Measurements from ENCODE around the gene IREB2.
"Not testable (repeated sequence)": the region's sequence is repeated elsewhere in the genome, so short reads cannot be mapped to it uniquely, and the experiment has no call there.

The IREB2 gene

DNA sequence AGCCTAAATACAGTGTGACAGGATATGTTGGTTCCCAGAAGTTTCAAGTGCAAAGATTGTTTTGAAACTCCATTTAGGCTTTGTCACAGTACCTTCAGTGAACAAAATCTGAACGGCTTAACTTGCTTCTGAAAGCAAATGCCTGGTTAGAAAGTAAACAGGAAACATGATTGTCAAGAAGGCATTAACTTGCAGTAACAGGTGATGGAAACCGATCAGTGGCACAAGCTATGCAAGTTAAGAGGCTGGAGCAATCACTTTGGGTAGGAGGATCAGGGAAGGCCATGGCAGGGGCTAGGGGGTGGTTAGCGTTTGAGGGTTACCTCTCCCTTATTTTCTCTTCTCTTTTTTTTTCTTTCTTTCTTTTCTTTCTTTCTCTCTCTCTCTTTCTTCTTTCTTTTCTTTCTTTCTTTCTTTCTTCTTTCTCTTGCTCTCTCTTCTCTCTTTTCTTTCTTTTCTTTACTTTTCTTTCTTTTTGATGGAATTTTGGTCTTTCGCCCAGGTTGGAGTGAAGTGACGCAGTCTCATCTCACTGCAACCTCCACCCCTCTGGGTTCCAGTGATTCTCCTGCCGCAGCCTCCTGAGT lies 71.8 kb downstream of the IREB2 start:
- TF ChIP-seq OSR1 (CRISPR knock-in tag; IDR thresholded peaks at IDR 0.05) = no peak
- ATAC-seq = no peak

- ATAC-seq = not testable (repeated sequence)
Observed at GRCh38 chr15:78520035-78520434, 82.0 kb downstream of the IREB2 start.

GRCh38 chr15:78524230-78524629 lies 86.2 kb downstream of the IREB2 start:
- TF ChIP-seq ZNF70 (CRISPR knock-in tag; IDR thresholded peaks at IDR 0.05) = no peak
- TF ChIP-seq, protein P1, sequence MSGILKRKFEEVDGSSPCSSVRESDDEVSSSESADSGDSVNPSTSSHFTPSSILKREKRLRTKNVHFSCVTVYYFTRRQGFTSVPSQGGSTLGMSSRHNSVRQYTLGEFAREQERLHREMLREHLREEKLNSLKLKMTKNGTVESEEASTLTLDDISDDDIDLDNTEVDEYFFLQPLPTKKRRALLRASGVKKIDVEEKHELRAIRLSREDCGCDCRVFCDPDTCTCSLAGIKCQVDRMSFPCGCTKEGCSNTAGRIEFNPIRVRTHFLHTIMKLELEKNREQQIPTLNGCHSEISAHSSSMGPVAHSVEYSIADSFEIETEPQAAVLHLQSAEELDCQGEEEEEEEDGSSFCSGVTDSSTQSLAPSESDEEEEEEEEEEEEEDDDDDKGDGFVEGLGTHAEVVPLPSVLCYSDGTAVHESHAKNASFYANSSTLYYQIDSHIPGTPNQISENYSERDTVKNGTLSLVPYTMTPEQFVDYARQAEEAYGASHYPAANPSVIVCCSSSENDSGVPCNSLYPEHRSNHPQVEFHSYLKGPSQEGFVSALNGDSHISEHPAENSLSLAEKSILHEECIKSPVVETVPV (CRISPR knock-in tag; IDR thresholded peaks at IDR 0.05) = no peak
- no peak for TF ChIP-seq ZNF565 (CRISPR knock-in tag; conservative IDR thresholded peaks at IDR 0.05; ENCODE audit: low read depth)
- TF ChIP-seq, protein P2, sequence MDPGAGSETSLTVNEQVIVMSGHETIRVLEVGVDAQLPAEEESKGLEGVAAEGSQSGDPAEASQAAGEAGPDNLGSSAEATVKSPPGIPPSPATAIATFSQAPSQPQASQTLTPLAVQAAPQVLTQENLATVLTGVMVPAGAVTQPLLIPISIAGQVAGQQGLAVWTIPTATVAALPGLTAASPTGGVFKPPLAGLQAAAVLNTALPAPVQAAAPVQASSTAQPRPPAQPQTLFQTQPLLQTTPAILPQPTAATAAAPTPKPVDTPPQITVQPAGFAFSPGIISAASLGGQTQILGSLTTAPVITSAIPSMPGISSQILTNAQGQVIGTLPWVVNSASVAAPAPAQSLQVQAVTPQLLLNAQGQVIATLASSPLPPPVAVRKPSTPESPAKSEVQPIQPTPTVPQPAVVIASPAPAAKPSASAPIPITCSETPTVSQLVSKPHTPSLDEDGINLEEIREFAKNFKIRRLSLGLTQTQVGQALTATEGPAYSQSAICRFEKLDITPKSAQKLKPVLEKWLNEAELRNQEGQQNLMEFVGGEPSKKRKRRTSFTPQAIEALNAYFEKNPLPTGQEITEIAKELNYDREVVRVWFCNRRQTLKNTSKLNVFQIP (CRISPR knock-in tag; IDR thresholded peaks at IDR 0.05; ENCODE audit: borderline replicate concordance, low read depth) = no peak
- TF ChIP-seq GLIS3 (CRISPR knock-in tag; IDR thresholded peaks at IDR 0.05) = no peak
- no peak for ATAC-seq

- ATAC-seq = no peak
- TF ChIP-seq ZFP30 (CRISPR knock-in tag; IDR thresholded peaks at IDR 0.05) = no peak
- TF ChIP-seq, protein P3, sequence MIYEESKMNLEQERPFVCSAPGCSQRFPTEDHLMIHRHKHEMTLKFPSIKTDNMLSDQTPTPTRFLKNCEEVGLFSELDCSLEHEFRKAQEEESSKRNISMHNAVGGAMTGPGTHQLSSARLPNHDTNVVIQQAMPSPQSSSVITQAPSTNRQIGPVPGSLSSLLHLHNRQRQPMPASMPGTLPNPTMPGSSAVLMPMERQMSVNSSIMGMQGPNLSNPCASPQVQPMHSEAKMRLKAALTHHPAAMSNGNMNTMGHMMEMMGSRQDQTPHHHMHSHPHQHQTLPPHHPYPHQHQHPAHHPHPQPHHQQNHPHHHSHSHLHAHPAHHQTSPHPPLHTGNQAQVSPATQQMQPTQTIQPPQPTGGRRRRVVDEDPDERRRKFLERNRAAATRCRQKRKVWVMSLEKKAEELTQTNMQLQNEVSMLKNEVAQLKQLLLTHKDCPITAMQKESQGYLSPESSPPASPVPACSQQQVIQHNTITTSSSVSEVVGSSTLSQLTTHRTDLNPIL (CRISPR knock-in tag; IDR thresholded peaks at IDR 0.05; ENCODE audit: low read depth) = no peak
- TF ChIP-seq TCF4 (CRISPR knock-in tag; IDR thresholded peaks at IDR 0.05; ENCODE audit: borderline replicate concordance) = no peak
Observed at GRCh38 chr15:78527325-78527724, 89.3 kb downstream of the IREB2 start.

DNA sequence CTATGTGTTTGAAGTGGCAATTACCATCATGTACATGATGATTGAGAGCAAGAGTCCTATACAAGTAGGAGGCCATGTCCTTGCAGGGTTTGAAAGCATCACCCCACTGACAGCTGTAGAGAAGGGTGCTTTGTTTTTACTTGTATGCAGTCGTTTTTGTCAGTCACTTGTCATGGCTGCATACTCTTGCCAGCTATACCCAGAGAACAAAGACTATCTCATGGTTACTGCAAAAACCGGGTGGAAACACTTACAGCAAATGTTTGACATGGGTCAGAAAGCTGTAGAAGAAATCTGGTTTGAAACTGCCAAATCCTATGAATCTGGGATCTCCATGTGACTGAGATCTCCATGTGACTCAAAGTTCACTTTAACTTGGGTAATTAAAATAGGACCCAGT lies 95.3 kb downstream of the IREB2 start:
- no peak for ATAC-seq
- no peak for TF ChIP-seq ZNF70 (CRISPR knock-in tag; IDR thresholded peaks at IDR 0.05)
- TF ChIP-seq, protein P4, sequence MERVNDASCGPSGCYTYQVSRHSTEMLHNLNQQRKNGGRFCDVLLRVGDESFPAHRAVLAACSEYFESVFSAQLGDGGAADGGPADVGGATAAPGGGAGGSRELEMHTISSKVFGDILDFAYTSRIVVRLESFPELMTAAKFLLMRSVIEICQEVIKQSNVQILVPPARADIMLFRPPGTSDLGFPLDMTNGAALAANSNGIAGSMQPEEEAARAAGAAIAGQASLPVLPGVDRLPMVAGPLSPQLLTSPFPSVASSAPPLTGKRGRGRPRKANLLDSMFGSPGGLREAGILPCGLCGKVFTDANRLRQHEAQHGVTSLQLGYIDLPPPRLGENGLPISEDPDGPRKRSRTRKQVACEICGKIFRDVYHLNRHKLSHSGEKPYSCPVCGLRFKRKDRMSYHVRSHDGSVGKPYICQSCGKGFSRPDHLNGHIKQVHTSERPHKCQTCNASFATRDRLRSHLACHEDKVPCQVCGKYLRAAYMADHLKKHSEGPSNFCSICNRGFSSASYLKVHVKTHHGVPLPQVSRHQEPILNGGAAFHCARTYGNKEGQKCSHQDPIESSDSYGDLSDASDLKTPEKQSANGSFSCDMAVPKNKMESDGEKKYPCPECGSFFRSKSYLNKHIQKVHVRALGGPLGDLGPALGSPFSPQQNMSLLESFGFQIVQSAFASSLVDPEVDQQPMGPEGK (CRISPR knock-in tag; IDR thresholded peaks at IDR 0.05; ENCODE audit: borderline replicate concordance) = no peak
- no peak for TF ChIP-seq CSDC2 (CRISPR knock-in tag; IDR thresholded peaks at IDR 0.05)
- TF ChIP-seq ZC3H10 (CRISPR knock-in tag; IDR thresholded peaks at IDR 0.05) = no peak
- TF ChIP-seq ISL1 (CRISPR knock-in tag; IDR thresholded peaks at IDR 0.05) = no peak
- TF ChIP-seq, protein P2 (CRISPR knock-in tag; IDR thresholded peaks at IDR 0.05; ENCODE audit: borderline replicate concordance, low read depth) = no peak
- TF ChIP-seq TOX (CRISPR knock-in tag; IDR thresholded peaks at IDR 0.05; ENCODE audit: borderline replicate concordance) = no peak
- TF ChIP-seq, protein P5, sequence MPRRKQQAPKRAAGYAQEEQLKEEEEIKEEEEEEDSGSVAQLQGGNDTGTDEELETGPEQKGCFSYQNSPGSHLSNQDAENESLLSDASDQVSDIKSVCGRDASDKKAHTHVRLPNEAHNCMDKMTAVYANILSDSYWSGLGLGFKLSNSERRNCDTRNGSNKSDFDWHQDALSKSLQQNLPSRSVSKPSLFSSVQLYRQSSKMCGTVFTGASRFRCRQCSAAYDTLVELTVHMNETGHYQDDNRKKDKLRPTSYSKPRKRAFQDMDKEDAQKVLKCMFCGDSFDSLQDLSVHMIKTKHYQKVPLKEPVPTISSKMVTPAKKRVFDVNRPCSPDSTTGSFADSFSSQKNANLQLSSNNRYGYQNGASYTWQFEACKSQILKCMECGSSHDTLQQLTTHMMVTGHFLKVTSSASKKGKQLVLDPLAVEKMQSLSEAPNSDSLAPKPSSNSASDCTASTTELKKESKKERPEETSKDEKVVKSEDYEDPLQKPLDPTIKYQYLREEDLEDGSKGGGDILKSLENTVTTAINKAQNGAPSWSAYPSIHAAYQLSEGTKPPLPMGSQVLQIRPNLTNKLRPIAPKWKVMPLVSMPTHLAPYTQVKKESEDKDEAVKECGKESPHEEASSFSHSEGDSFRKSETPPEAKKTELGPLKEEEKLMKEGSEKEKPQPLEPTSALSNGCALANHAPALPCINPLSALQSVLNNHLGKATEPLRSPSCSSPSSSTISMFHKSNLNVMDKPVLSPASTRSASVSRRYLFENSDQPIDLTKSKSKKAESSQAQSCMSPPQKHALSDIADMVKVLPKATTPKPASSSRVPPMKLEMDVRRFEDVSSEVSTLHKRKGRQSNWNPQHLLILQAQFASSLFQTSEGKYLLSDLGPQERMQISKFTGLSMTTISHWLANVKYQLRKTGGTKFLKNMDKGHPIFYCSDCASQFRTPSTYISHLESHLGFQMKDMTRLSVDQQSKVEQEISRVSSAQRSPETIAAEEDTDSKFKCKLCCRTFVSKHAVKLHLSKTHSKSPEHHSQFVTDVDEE (CRISPR knock-in tag; IDR thresholded peaks at IDR 0.05) = no peak
